HUES48 (cell line): ENCODE measurements around the gene PAX3.

Experiments
- H3K27ac ChIP-seq: one replicate; pipeline ENCODE4 v1.7.0; 2013; ENCODE audit warnings: low read depth, low read length, inconsistent platforms
- H3K27me3 ChIP-seq: 2 replicates; pipeline ENCODE4 v1.6.1; 2013; ENCODE audit warnings: mild to moderate bottlenecking, low read length; ENCODE audit not compliant: control insufficient read depth, insufficient read depth
- H3K36me3 ChIP-seq: 2 replicates; pipeline ENCODE4 v1.6.1; 2013; ENCODE audit warnings: low read length; ENCODE audit not compliant: control insufficient read depth, insufficient read depth
- H3K4me1 ChIP-seq: 2 replicates; pipeline ENCODE4 v1.6.1; 2013; ENCODE audit warnings: mild to moderate bottlenecking, low read length; ENCODE audit not compliant: control insufficient read depth, insufficient read depth
- H3K4me3 ChIP-seq: 2 replicates; pipeline ENCODE4 v1.5.1; 2013; ENCODE audit warnings: mild to moderate bottlenecking, low read depth, low read length
- H3K9ac ChIP-seq: 2 replicates; pipeline ENCODE4 v1.6.1; 2013; ENCODE audit warnings: mild to moderate bottlenecking, low read depth, low read length, moderate library complexity
- H3K9me3 ChIP-seq: 2 replicates; pipeline ENCODE4 v1.6.1; 2013; ENCODE audit warnings: low read length; ENCODE audit not compliant: control insufficient read depth, insufficient read depth

The PAX3 gene

GRCh38 chr2:222302178-222303018 lies 3.6 kb upstream of the PAX3 start:
- H3K4me3 ChIP-seq = no peak overlapping the region
- no peak overlapping the region for H3K27ac ChIP-seq
- no peak overlapping the region for H3K9ac ChIP-seq
- H3K9me3 ChIP-seq = no peaks in the 10 kb centered on the region
- peaks cover 50% of the 10 kb centered on the region for H3K4me1 ChIP-seq
- H3K36me3 ChIP-seq = no peaks in the 10 kb centered on the region
- peaks cover 100% of the 10 kb centered on the region for H3K27me3 ChIP-seq

GRCh38 chr2:222301796-222302118 lies 3.0 kb upstream of the PAX3 start:
- Histone ChIP-seq H3K27ac (no peak overlapping the region), H3K4me1 (peaks cover 44% of the 10 kb centered on the region), H3K36me3 (no peaks in the 10 kb centered on the region), H3K9me3 (0 out of 2 replicates have a peak, but pooled peaks cover 2% of the 10 kb centered on the region), H3K27me3 (peaks cover 100% of the 10 kb centered on the region), H3K9ac (no peak overlapping the region), H3K4me3 (no peak overlapping the region)

GRCh38 chr2:222301053-222301795 lies 2.4 kb upstream of the PAX3 start:
- no peaks in the 10 kb centered on the region for H3K36me3 ChIP-seq
- H3K4me1 ChIP-seq = peaks cover 39% of the 10 kb centered on the region
- 0 out of 2 replicates have a peak, but pooled peaks cover 2% of the 10 kb centered on the region for H3K9me3 ChIP-seq
- no peak overlapping the region for H3K4me3 ChIP-seq
- H3K27ac ChIP-seq = no peak overlapping the region
- H3K27me3 ChIP-seq = peaks cover 100% of the 10 kb centered on the region
- H3K9ac ChIP-seq = no peak overlapping the region

- H3K36me3 ChIP-seq = no peaks in the 10 kb centered on the region
- H3K4me1 ChIP-seq = peaks cover 37% of the 10 kb centered on the region
- H3K27me3 ChIP-seq = peaks cover 100% of the 10 kb centered on the region
- H3K27ac ChIP-seq = no peak overlapping the region
- H3K9me3 ChIP-seq = 0 out of 2 replicates have a peak, but pooled peaks cover 2% of the 10 kb centered on the region
- no peak overlapping the region for H3K9ac ChIP-seq
- no peak overlapping the region for H3K4me3 ChIP-seq
Measured at GRCh38 chr2:222300726-222301052, 1.9 kb upstream of the PAX3 start.

GRCh38 chr2:222299906-222300725 lies 1.3 kb upstream of the PAX3 start:
- H3K4me1 ChIP-seq = peaks cover 37% of the 10 kb centered on the region
- no peak overlapping the region for H3K9ac ChIP-seq
- no peak overlapping the region for H3K27ac ChIP-seq
- no peaks in the 10 kb centered on the region for H3K36me3 ChIP-seq
- H3K27me3 ChIP-seq = peaks cover 100% of the 10 kb centered on the region
- H3K9me3 ChIP-seq = 0 out of 2 replicates have a peak, but pooled peaks cover 2% of the 10 kb centered on the region
- H3K4me3 ChIP-seq = no peak overlapping the region

- no peak overlapping the region for H3K9ac ChIP-seq
- peak overlapping the region; percentile 42; the same call in 1 of the 2 replicates for H3K4me3 ChIP-seq
- H3K36me3 ChIP-seq = no peaks in the 10 kb centered on the region
- 0 out of 2 replicates have a peak, but pooled peaks cover 2% of the 10 kb centered on the region for H3K9me3 ChIP-seq
- H3K4me1 ChIP-seq = peaks cover 33% of the 10 kb centered on the region
- no peak overlapping the region for H3K27ac ChIP-seq
- peaks cover 100% of the 10 kb centered on the region for H3K27me3 ChIP-seq
Measured at GRCh38 chr2:222298001-222298310, 842 bp downstream of the PAX3 start.

- Histone ChIP-seq H3K4me1 (peaks cover 33% of the 10 kb centered on the region), H3K9ac (no peak overlapping the region), H3K9me3 (0 out of 2 replicates have a peak, but pooled peaks cover 2% of the 10 kb centered on the region), H3K27ac (no peak overlapping the region), H3K36me3 (no peaks in the 10 kb centered on the region), H3K4me3 (no peak overlapping the region), H3K27me3 (peaks cover 100% of the 10 kb centered on the region)
Measured at GRCh38 chr2:222297600-222297935, 1.2 kb downstream of the PAX3 start.

- Histone ChIP-seq H3K27ac (no peak overlapping the region), H3K36me3 (no peaks in the 10 kb centered on the region), H3K27me3 (peaks cover 100% of the 10 kb centered on the region), H3K4me1 (peaks cover 36% of the 10 kb centered on the region), H3K9me3 (0 out of 2 replicates have a peak, but pooled peaks cover 2% of the 10 kb centered on the region), H3K9ac (no peak overlapping the region), H3K4me3 (no peak overlapping the region)
Measured at GRCh38 chr2:222296911-222297599, 1.7 kb downstream of the PAX3 start.

GRCh38 chr2:222296311-222296741 lies 2.5 kb downstream of the PAX3 start:
- H3K36me3 ChIP-seq = no peaks in the 10 kb centered on the region
- no peak overlapping the region for H3K4me3 ChIP-seq
- peaks cover 100% of the 10 kb centered on the region for H3K27me3 ChIP-seq
- H3K4me1 ChIP-seq = peaks cover 35% of the 10 kb centered on the region
- H3K9ac ChIP-seq = no peak overlapping the region
- H3K27ac ChIP-seq = no peak overlapping the region
- H3K9me3 ChIP-seq = 0 out of 2 replicates have a peak, but pooled peaks cover 2% of the 10 kb centered on the region

- Histone ChIP-seq H3K4me3 (no peak overlapping the region; the same call in 1 of the 2 replicates), H3K36me3 (no peaks in the 10 kb centered on the region), H3K27me3 (peaks cover 98% of the 10 kb centered on the region), H3K4me1 (peaks cover 35% of the 10 kb centered on the region), H3K9me3 (0 out of 2 replicates have a peak, but pooled peaks cover 2% of the 10 kb centered on the region), H3K9ac (no peak overlapping the region), H3K27ac (no peak overlapping the region)
Measured at GRCh38 chr2:222295368-222296062, 3.3 kb downstream of the PAX3 start.
